Subcutaneous preadipocyte (primary cell): ENCODE measurements around the gene TNFAIP8L2. TPM values are rescaled to one million over a fixed set of nuclear protein-coding genes. Genes with fewer than 3 reads are reported as not detected.

Source experiments
- total RNA-seq: library from RNA; depleted of rRNA; stranded (reverse); fragments of >200 nt; gene quantifications from 2 replicates; pipeline ENCODE4 v1.2.3, GENCODE V29; 2012

Gene TNFAIP8L2
- not detected in 2 replicates for total RNA-seq

GRCh38 chr1:151156515-151156819 is at the start of gene TNFAIP8L2:
TNFAIP8L2 (plus strand) TSS chr1:151156649; CDS start chr1:151158698, 2,049 bp downstream.

GRCh38 chr1:151146412-151147131 is 9.9 kb upstream of the TNFAIP8L2 start, which contains the start of gene SEMA6C:
SEMA6C (minus strand) TSS chr1:151146631; CDS start chr1:151142621, 4,010 bp downstream.

GRCh38 chr1:151165738-151166504 is 9.5 kb downstream of the TNFAIP8L2 start, which contains the start of the genes LYSMD1 and SCNM1:
LYSMD1 (minus strand) TSS chr1:151165902; CDS start chr1:151165258, 644 bp downstream.
SCNM1 (plus strand) TSS chr1:151166144; CDS start chr1:151166153, 9 bp downstream.

GRCh38 chr1:151175863-151176262 is 19.4 kb downstream of the TNFAIP8L2 start, which contains the start of gene TMOD4:
TMOD4 (minus strand) TSS chr1:151175981; CDS start chr1:151174875, 1,106 bp downstream.

GRCh38 chr1:151189637-151190445 is 33.4 kb downstream of the TNFAIP8L2 start, which contains the start of gene VPS72:
VPS72 (minus strand) TSS chr1:151190197; CDS start chr1:151190121, 76 bp downstream.

GRCh38 chr1:151198254-151199127 is 42.0 kb downstream of the TNFAIP8L2 start, which contains the start of gene PIP5K1A:
PIP5K1A (plus strand) TSS chr1:151198552; CDS start chr1:151198997, 445 bp downstream.

Other genes with a start within 250 kb of the TNFAIP8L2 start
- 32.7 and 35.8 TPM in 2 replicates for gene SETDB1, start 230.3 kb upstream of the TNFAIP8L2 start, total RNA-seq
- gene CERS2, start 181.8 kb upstream of the TNFAIP8L2 start, total RNA-seq = 99.6 and 168 TPM in 2 replicates
- 0.20 and 0.37 TPM in 2 replicates for gene ANXA9, start 174.4 kb upstream of the TNFAIP8L2 start, total RNA-seq
- gene MINDY1, start 149.7 kb upstream of the TNFAIP8L2 start, total RNA-seq = 8.8 and 9.9 TPM in 2 replicates
- 5.1 and 5.7 TPM in 2 replicates for gene PRUNE1, start 148.2 kb upstream of the TNFAIP8L2 start, total RNA-seq
- gene BNIPL, start 120.1 kb upstream of the TNFAIP8L2 start, total RNA-seq = 0.37 and 0.39 TPM in 2 replicates
- 2.2 and 2.3 TPM in 2 replicates for gene C1orf56, start 108.9 kb upstream of the TNFAIP8L2 start, total RNA-seq
- 29.8 and 38.5 TPM in 2 replicates for gene CDC42SE1, start 97.0 kb upstream of the TNFAIP8L2 start, total RNA-seq
- 0.73 and 0.78 TPM in 2 replicates for gene MLLT11, start 96.3 kb upstream of the TNFAIP8L2 start, total RNA-seq
- 12.1 and 17.0 TPM in 2 replicates for gene GABPB2, start 85.9 kb upstream of the TNFAIP8L2 start, total RNA-seq
- 0.73 and 0.98 TPM in 2 replicates for gene SEMA6C, start 10.0 kb upstream of the TNFAIP8L2 start, total RNA-seq
- gene LYSMD1, start 9.3 kb downstream of the TNFAIP8L2 start, total RNA-seq = 7.8 and 8.5 TPM in 2 replicates
- 23.9 and 25.4 TPM in 2 replicates for gene SCNM1, start 9.5 kb downstream of the TNFAIP8L2 start, total RNA-seq
- not detected in 2 replicates for gene TMOD4, start 19.3 kb downstream of the TNFAIP8L2 start, total RNA-seq
- gene VPS72, start 33.5 kb downstream of the TNFAIP8L2 start, total RNA-seq = 25.7 and 37.9 TPM in 2 replicates
- gene PIP5K1A, start 41.9 kb downstream of the TNFAIP8L2 start, total RNA-seq = 37.8 and 64.1 TPM in 2 replicates
- gene PSMD4, start 98.1 kb downstream of the TNFAIP8L2 start, total RNA-seq = 151 and 175 TPM in 2 replicates
- 11.8 and 17.2 TPM in 2 replicates for gene ZNF687, start 125.7 kb downstream of the TNFAIP8L2 start, total RNA-seq
- gene PI4KB, start 170.8 kb downstream of the TNFAIP8L2 start, total RNA-seq = 40.4 and 50.8 TPM in 2 replicates
- gene RFX5, start 190.6 kb downstream of the TNFAIP8L2 start, total RNA-seq = 30.1 and 32.5 TPM in 2 replicates
- 25.0 and 31.6 TPM in 2 replicates for gene SELENBP1, start 216.1 kb downstream of the TNFAIP8L2 start, total RNA-seq
- 359 and 406 TPM in 2 replicates for gene PSMB4, start 242.9 kb downstream of the TNFAIP8L2 start, total RNA-seq